GM19193 (cell line): Measurements from ENCODE around the gene NPTX1.

Source experiments
- POLR2A ChIP-seq: IDR thresholded peaks from 4 replicates; pipeline ENCODE4 v1.6.1; 2011; ENCODE audit not compliant: insufficient read depth, insufficient read length; ENCODE audit errors: extremely low read depth

Gene NPTX1

DNA sequence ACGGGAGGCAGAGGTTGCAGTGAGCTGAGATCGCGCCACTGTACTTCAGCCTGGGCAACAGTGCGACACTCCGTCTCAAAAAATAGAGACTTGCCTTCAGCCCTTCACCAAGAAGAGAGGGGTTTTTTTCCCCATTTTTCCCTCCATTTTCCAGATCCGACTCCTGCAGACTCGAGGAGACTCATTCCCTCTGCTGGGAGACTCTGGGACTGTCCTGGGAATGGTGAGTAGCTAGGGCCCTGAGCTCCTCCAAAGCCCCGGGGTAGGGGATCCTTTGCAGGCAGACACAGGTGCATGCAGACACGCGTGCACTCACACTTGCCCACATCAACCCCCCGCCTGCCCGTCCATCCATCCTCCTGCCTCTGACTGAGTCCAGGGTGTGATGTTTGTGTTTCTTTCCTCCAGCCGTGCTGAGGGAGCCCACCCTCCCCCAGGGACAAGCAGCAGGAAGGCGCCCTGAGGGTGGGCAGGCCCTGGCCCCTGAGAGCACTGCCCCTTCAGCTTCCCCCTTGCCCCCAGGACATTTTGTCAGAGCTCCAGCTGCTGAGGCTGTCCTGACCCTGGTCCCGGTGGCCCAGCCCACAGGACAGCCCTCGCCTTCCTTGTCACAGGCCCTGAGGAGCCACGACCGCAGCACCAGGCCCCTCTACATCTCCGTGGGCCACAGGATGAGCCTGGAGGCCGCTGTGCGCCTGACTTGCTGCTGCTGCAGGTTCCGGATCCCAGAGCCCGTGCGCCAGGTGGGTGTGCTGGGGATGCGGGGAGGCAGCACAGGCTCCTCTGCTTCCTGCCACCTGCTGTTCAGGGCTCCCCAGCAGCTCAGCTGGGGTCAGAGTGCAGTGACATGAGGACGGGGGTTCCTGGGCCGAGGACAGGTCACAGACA lies 51.3 kb downstream of the NPTX1 start:
- TF ChIP-seq POLR2A = no peak

DNA sequence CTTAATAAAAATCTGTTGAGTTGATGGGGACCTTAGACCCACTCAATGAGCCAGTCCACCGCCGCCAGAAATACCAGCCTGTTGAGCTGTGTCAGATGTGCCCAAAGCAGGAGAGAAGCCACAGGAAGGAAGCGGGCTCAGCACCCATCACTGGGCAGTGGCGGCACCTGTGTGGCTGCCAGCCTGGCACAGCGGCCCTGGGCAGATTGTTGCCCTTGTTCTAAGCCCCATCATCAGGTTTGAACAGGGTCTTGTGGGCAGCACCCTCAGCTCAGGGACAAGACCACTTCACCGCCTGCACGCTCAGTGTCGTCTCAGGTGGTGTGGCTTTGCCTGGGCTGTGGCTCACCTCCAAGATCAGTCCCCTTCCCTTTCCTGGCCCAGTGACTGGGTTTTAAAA lies 52.1 kb downstream of the NPTX1 start:
- no peak for TF ChIP-seq POLR2A

DNA sequence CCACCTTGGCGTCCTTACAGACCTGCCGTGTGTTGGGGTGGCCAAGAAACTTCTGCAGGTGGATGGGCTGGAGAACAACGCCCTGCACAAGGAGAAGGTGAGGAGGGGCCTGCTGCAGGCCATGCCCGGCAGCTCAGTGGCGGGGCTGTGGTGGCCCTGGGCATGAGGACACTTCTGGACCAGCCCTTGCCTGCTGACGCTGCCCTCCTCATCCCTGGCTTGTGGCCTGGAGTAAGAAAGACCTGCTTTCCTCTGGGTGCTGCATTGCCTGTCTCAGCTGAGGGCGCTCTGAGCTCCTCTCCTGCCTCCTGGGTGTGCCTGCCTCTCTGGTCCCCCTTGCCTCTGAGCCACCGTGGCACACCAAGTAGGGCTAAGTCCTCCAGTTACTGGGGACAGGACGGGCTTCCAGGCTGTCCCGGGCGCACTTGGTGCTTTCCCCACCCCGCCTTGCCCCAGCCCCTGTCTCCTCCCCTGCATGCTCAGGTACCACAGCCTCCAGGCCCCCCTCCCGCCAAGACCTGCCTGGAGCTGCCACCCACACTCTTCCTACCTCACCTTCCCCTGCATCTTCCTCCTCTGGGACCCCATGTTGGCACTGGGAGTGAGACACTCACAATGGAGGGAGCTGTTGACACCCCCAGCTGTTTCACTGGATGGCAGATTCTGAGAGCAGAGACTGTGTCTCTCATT lies 52.7 kb downstream of the NPTX1 start:
- TF ChIP-seq POLR2A = no peak

DNA sequence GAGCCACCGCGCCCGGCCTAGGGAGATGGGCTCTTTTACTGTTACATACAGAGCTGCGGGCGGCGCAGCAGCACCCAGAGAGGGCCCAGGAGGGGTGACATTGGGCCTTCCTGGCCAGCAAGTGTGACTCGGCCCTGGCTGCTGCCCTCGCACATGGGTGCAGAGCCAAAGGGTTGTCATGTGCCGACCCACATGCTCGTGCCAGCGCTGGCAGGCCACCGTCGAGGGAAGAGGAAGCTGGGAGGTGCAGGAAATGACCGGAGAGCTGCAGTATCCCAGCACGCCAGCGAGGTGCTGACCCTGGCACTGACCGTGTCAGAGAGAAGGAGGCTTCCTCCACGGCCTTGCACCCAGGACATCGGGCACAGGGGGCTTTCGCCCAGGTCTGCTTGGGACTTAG lies 53.4 kb downstream of the NPTX1 start:
- no peak for TF ChIP-seq POLR2A

DNA sequence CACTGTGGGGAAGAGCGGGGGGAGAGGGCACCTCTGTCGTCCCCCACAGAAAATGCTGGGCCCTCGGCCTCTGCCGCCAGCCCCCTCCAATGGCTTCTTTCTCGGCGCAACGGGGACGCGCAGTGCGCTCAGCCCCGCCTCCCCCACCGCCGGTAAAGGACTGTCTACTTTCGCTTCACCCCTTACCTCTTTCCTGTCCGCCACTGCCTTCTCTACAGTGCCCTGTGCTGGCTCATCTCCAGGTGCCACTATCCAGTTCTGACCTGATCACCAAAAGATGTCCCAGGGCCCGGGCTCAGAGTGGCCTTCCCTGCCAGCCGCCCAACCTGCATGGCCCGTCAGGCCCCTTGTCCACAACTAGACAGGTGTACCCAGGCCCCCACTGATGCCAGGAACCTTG lies 54.1 kb downstream of the NPTX1 start:
- TF ChIP-seq POLR2A = no peak

DNA sequence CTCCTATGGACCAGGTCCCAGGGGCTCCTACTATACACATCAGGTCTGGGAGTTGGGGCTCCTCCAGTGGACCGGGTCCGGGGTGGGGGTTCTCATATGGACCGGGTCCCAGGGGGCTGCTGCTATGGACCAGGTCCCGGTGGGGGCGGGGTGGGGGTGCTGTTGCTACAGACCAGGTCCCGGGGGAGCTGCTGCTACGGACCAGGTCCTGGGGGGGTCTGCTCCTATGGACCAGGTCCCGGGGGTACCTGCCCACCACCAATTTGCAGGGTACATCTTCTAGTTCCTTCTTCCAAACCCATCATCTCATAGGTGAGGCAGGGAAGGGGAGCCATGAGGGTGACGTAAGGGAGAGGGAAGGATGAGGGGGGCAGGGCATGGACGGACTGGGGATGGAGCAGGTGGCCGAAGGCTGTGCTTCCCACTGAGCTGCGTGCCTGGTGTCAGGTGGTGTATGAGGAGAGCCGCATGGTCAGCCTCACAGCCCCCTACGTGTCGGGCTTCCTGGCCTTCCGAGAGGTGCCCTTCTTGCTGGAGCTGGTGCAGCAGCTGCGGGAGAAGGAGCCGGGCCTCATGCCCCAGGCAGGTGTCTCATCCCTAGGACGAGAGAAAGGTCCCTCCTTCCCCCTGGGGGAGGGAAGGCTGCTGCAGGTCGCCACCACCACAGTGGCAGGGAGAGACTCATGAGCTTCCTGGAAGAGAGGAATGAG lies 54.9 kb downstream of the NPTX1 start:
- no peak for TF ChIP-seq POLR2A

DNA sequence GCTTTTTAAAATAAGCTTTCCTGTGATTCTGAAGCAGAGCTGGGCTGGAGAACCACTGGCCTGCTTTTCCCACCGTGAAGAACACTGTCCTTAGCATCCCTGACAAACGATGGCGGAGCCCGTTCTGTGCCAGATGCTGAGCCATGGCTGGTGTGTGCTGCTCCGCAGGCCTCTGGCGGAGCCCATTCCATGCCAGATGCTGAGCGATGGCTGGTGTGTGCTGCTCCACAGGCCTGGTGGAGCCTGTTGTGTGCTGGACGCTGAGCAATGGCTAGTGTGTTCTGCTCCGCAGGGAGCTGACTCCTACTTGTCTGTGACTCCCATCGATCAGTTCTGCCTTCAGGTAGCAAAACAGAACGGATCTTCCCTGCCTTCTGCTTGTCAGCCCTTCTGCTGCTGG lies 57.2 kb downstream of the NPTX1 start:
- TF ChIP-seq POLR2A = no peak

DNA sequence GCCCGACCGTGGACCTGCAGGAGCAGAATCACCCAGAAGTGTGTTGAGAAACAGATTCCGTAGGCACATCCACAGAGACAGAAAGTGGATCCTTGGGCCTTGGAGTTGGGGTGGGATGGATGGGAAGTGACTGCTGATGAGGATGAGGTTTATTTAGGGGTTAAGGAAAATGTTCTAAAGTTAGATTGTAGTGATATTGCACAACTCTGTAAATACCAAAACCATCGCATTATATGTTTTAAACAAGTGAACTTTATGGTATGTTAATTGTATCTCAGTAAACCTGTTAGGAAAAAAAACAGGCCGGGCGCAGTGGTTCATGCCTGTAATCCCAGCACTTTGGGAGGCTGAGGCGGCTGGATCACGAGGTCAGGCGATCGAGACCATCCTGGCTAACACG lies 57.8 kb downstream of the NPTX1 start:
- no peak for TF ChIP-seq POLR2A
